ENCODE data around the gene NEUROG1.

- no peak for TF ChIP-seq CTCF (IDR thresholded peaks at IDR 0.05)
- no peak for TF ChIP-seq POLR2A (IDR thresholded peaks at IDR 0.05)
- TF ChIP-seq EP300 (IDR thresholded peaks at IDR 0.05) = no peak
Observed at GRCh38 chr5:135494196-135494595, 41.6 kb downstream of the NEUROG1 start.

Data from tibial nerve (tissue), 4 donors.